Measurements from ENCODE around the gene HACE1.
A peak's percentile ranks its signal among the peaks of the same experiment; 100 is the strongest.

HACE1 gene

DNA sequence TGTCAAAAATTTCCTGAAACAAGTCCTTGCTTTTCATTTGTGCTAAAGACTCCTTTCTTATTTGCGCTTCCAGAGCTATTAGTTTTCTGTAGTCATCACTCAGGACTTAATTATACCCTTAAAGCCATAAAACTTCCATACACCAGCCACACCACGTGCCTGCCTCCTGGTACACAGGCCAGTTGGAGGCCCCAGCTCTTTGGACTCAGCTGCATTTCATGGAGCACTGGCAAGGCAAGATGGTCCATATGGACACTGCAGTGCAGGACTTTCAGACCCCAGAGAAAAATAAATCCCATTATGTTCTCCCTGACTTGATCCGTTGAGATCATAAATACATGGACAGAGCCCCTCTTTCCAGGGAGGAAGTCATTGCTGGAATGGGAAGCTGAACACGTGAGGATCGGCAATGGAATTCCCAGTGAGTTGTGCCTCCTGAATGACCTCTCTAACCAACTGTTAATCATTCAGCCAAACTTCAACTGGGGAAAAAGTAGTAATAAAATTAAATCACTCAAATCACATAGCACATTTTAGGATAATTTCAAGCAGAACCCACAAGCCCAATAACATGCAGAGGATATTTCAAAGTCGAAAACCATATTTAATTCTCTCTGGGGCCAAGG, 173.1 kb downstream of the HACE1 start:
- DNase-seq (ENCODE audit: low spot score): peak; percentile 93

DNA sequence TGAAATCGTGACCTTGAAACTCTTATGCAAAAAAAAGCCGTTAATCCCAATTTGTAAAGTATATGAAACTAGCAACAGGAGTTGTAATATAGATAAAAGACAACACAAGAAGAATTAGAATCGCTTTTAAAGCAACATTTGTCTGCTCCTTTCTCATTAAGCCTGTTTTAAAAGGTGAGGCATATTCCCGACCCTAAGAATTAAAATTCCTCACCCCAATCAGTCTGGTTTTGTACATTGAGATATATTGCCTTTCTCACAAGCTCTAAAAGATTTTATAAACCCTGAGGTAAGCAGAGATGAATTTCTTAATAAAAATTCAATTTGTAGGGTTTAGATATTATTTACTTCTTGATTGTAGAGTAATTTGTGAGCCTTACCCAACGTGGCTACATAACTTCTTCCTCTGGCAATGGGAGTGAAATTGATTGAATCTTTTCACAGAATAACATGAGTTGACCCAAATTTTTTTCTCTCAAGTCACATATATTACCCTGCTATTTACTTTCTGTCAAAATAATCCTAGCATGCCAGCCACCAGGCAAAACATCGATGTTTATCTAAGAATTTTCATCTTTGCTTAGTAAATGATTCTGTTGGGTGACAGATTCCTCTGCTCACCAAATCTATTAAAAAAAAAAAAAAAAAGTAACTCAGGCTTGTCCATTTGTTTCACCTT, 173.7 kb downstream of the HACE1 start:
- peak; percentile 86 for DNase-seq (ENCODE audit: low spot score)

DNA sequence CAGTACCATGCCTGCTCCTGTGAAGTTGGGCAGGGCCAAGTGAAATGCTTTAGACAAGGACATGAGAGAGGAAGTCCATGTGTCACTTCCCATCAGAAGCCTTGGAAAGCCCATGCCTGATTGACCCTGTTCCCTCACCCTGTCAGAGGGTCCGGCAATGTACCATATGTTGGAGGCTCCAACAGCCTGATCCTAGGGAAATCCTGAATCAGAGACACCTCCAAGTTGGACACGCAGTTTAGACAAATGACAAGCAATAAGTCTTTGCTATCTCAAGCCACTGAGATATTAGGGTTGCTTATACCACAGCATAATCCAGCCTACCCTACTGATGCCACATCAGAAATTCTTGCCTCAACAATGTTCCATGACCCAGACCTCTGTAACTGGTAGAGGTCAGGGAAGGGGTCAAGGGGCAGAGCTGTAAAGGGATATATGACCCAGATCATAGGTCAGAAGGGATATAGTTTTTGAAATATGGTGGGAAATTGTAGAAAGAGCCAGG, 174.8 kb downstream of the HACE1 start:
- DNase-seq (ENCODE audit: low spot score): peak; percentile 89

DNA sequence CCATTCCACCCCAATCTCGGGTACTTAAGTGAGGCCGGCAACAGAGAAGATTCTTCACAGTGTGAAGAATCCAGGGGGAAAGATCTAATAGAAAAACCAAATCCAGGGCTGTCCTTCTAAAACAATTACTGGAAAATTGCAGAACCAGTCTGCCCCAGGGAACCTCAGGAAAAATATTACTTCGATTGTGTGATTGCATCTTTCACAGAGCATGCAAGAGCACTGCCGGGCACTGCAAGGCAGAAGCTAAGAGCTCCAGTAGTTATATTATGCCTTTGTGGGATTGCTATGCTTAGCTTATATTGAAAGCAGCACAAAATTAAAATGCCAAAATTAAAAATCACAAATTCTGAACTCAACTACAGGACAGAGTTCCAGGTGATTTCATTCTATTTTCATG, 175.9 kb downstream of the HACE1 start:
- peak; percentile 44 for DNase-seq (ENCODE audit: low spot score)

DNA sequence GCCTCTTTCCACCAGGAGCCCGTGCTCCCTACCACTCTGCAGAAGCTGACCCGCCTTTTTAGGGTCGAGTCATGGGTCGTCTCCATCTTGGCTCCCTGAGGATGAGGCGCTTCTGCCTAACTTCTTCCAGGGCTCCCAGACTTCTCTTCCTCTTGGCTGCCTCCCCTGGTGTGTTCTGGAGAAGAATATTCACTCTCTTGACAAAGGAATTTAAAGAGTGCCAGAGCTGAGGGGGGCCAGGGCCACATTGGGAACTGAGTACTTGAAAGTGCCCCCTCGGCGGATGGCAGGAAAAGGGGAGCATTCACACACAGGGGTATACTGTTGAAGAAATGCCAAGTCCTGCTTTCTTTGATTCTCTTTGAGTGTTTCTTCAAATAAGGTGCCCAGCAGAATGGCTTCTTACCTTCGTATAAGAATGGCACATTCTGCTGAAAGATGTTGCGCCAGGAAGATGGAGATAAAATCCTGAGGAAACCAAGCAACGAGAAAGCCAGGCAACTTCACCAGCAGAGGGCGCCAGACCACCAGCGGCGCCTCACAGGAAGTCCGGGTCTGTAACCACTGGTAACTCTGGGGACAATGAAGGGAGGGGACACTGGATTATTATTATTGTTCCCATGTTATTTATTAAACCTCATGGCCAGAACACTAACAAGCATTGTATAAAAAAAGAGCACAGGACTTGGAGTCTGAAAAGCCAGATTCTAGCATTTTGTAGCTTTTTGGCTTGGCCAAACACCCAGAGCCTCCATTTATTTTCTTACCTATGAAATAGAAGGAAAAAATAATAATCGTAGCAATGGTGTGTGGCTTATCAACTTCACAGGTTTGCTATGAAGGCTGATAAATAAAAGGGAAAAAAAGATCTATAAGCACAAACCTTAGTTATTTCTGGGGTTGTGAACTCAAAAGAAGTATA, 176.7 kb downstream of the HACE1 start:
- peak; percentile 69 for DNase-seq (ENCODE audit: low spot score)

DNA sequence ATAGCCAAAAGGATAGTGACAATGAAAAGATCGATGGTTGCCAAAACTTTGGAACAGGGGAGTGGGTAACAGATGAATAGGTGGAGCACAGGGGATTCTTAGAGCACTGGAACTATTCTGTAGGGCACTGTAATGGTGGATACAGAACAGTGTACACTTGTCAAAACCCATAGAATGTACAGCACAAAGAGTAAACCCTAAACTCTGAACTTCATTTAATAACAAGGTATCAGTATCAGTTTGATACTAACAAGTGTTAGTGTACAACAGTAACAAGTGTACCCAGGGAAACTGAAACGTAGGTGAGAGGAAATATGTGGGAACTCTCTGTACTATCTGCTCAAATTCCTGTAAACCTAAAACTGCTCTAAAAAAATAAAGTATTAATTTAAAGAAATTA, 179.2 kb downstream of the HACE1 start:
- no peak for DNase-seq (ENCODE audit: low spot score)

DNA sequence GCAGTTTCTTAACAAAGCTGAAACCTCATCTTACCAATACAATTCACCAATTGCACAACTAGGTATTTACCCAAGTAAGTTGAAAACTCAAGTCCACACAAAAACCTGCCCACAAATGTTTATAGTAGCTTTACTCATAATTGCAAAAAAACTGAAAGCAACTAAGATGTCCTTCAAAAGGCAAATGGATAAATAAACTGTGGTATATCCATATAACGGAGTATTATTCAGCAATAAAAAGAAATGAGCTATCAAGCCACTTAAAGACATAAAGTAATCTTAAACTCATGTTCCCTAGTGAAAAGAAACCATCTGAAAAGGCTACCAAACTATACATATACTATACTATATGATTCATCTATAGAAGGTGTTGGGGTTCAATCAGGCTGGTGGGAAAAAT, 179.7 kb downstream of the HACE1 start:
- no peak for DNase-seq (ENCODE audit: low spot score)
